ENCODE measurements around the gene VPS33B.
"Not testable (repeated sequence)": the region's sequence is repeated elsewhere in the genome, so short reads cannot be mapped to it uniquely, and the experiment has no call there.

DNA sequence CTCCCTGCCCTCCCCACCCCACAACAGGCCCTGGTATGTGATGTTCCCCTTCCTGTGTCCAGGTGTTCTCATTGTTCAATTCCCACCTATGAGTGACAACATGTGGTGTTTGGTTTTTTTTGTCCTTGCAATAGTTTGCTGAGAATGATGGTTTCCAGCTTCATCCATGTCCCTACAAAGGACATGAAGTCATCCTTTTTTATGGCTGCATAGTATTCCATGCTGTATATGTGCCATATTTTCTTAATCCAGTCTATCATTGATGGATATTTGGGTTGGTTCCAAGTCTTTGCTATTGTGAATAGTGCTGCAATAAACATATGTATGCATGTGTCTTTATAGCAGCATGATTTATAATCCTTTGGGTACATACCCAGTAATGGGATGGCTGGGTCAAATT is 23.7 kb upstream of the VPS33B start:
- TF ChIP-seq EZH2 (IDR thresholded peaks at IDR 0.05; ENCODE audit: borderline replicate concordance, low read depth, low read length, poor library complexity, severe bottlenecking), result not testable (repeated sequence)
- TF ChIP-seq, protein P1, sequence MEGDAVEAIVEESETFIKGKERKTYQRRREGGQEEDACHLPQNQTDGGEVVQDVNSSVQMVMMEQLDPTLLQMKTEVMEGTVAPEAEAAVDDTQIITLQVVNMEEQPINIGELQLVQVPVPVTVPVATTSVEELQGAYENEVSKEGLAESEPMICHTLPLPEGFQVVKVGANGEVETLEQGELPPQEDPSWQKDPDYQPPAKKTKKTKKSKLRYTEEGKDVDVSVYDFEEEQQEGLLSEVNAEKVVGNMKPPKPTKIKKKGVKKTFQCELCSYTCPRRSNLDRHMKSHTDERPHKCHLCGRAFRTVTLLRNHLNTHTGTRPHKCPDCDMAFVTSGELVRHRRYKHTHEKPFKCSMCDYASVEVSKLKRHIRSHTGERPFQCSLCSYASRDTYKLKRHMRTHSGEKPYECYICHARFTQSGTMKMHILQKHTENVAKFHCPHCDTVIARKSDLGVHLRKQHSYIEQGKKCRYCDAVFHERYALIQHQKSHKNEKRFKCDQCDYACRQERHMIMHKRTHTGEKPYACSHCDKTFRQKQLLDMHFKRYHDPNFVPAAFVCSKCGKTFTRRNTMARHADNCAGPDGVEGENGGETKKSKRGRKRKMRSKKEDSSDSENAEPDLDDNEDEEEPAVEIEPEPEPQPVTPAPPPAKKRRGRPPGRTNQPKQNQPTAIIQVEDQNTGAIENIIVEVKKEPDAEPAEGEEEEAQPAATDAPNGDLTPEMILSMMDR (conservative IDR thresholded peaks at IDR 0.05; ENCODE audit: low read depth, low read length), result not testable (repeated sequence)
